ENCODE measurements around the gene SLC2A13.
A peak's percentile ranks its signal among the peaks of the same experiment; 100 is the strongest.

SLC2A13 gene

GRCh38 chr12:39875721-39876120 lies 230.2 kb downstream of the SLC2A13 start:
- no peak for TF ChIP-seq CTCF (IDR thresholded peaks at IDR 0.05; ENCODE audit: insufficient read depth, missing control alignments)
- FAIRE-seq (no peak), DNase-seq (ENCODE audit: insufficient read length, low spot score) (no peak)

- peak; percentile 46 for FAIRE-seq
These were observed 231.1 kb downstream of the SLC2A13 start for GRCh38 chr12:39874785-39875184.

GRCh38 chr12:39873065-39873464 lies 232.8 kb downstream of the SLC2A13 start:
- FAIRE-seq: no peak
- no peak for DNase-seq (ENCODE audit: insufficient read length, low spot score)
- TF ChIP-seq CTCF (IDR thresholded peaks at IDR 0.05; ENCODE audit: insufficient read depth, missing control alignments): no peak

More at GRCh38 chr12:39874785-39875184, 231.1 kb downstream of the SLC2A13 start:
- no peak for DNase-seq (ENCODE audit: insufficient read length, low spot score)
- TF ChIP-seq CTCF (IDR thresholded peaks at IDR 0.05; ENCODE audit: insufficient read depth, missing control alignments): no peak

GRCh38 chr12:39872425-39872824 lies 233.5 kb downstream of the SLC2A13 start:
- FAIRE-seq: no peak

GRCh38 chr12:39868328-39868725 lies 237.6 kb downstream of the SLC2A13 start:
- no peak for DNase-seq (ENCODE audit: insufficient read length, low spot score)
- no peak for TF ChIP-seq CTCF (IDR thresholded peaks at IDR 0.05; ENCODE audit: insufficient read depth, missing control alignments)
- FAIRE-seq: no peak

More at GRCh38 chr12:39872425-39872824, 233.5 kb downstream of the SLC2A13 start:
- DNase-seq (ENCODE audit: insufficient read length, low spot score): no peak
- no peak for TF ChIP-seq CTCF (IDR thresholded peaks at IDR 0.05; ENCODE audit: insufficient read depth, missing control alignments)

- FAIRE-seq (no peak), DNase-seq (ENCODE audit: insufficient read length, low spot score) (no peak)
- TF ChIP-seq CTCF (IDR thresholded peaks at IDR 0.05; ENCODE audit: insufficient read depth, missing control alignments): no peak
These were observed 238.1 kb downstream of the SLC2A13 start for GRCh38 chr12:39867631-39868327.

GRCh38 chr12:39866135-39866534 lies 239.7 kb downstream of the SLC2A13 start:
- no peak for DNase-seq (ENCODE audit: insufficient read length, low spot score)
- FAIRE-seq: no peak
- TF ChIP-seq CTCF (IDR thresholded peaks at IDR 0.05; ENCODE audit: insufficient read depth, missing control alignments): no peak
